Measurements from ENCODE around the gene WNT5B.

The WNT5B gene

GRCh38 chr12:1695886-1696670 is 67.0 kb downstream of the WNT5B start:
- no peak for TF ChIP-seq CTCF (conservative IDR thresholded peaks at IDR 0.05; ENCODE audit: low read depth, low read length)

GRCh38 chr12:1696800-1697199 is 67.8 kb downstream of the WNT5B start:
- TF ChIP-seq CTCF (conservative IDR thresholded peaks at IDR 0.05; ENCODE audit: low read depth, low read length), result no peak
- DNase-seq (ENCODE audit: low read depth), result no peak

More at GRCh38 chr12:1695886-1696670, 67.0 kb downstream of the WNT5B start:
- no peak overlapping the region for H3K4me3 ChIP-seq (ENCODE audit: low read depth, low read length)
- no peak for DNase-seq (ENCODE audit: low read depth)

More at GRCh38 chr12:1696800-1697199, 67.8 kb downstream of the WNT5B start:
- H3K4me3 ChIP-seq (ENCODE audit: low read depth, low read length), result no peak overlapping the region

Data from choroid plexus epithelial cell (primary cell).